ENCODE measurements around the gene ASCL5.

DNA sequence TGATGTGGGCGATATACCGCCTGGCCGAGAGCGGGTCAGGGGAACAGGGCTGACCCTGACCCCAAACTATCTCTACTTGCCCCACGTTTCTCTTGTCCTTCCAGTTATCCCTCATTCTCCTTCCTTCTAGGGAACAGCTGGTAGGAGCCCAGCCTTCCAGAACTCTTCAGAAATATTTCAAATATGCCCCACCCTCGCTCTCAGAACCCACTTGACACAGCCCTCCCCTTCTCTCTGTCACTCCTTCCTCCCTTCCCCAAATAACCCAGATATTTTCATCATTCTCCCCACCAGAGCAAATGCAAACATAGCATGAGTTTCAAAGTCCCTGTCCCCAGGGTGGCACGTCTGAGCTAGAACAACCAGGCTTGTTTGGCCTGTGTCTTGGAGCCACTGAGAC is 15.8 kb downstream of the ASCL5 start:
- no peak for TF ChIP-seq POLR2A (IDR thresholded peaks at IDR 0.05)
- no peak for TF ChIP-seq CTCF (IDR thresholded peaks at IDR 0.05)
- TF ChIP-seq EP300 (IDR thresholded peaks at IDR 0.05): no peak
- TF ChIP-seq POLR2AphosphoS5 (IDR thresholded peaks at IDR 0.05): no peak
